Measurements from ENCODE around the gene TRAF4.
"Not testable (repeated sequence)": the region's sequence is repeated elsewhere in the genome, so short reads cannot be mapped to it uniquely, and the experiment has no call there.

The TRAF4 gene

GRCh38 chr17:28777178-28777577 is 33.4 kb downstream of the TRAF4 start:
- in situ Hi-C loops (cut with MboI; ENCODE audit: low pct_unique_long_range_greater_than_20kb, low sequenced_read_pairs, unreplicated experiment), result no loop called here
- no peak for DNase-seq (ENCODE audit: low spot score)
- TF ChIP-seq CTCF (IDR thresholded peaks at IDR 0.05; ENCODE audit: extremely low read depth, insufficient read depth, missing control alignments), result no peak

- DNase-seq (ENCODE audit: low spot score), result not testable (repeated sequence)
Measured at GRCh38 chr17:28779601-28780000, 35.8 kb downstream of the TRAF4 start.

GRCh38 chr17:28783161-28783560 is 39.4 kb downstream of the TRAF4 start:
- no peak for TF ChIP-seq CTCF (IDR thresholded peaks at IDR 0.05; ENCODE audit: extremely low read depth, insufficient read depth, missing control alignments)
- in situ Hi-C loops (cut with MboI; ENCODE audit: low pct_unique_long_range_greater_than_20kb, low sequenced_read_pairs, unreplicated experiment), result no loop called here

More at GRCh38 chr17:28779601-28780000, 35.8 kb downstream of the TRAF4 start:
- in situ Hi-C loops (cut with MboI; ENCODE audit: low pct_unique_long_range_greater_than_20kb, low sequenced_read_pairs, unreplicated experiment), result not testable (repeated sequence)

GRCh38 chr17:28788100-28788499 is 44.3 kb downstream of the TRAF4 start:
- no peak for DNase-seq (ENCODE audit: low spot score)
- in situ Hi-C loops (cut with MboI; ENCODE audit: low pct_unique_long_range_greater_than_20kb, low sequenced_read_pairs, unreplicated experiment), result no loop called here
- no peak for TF ChIP-seq CTCF (IDR thresholded peaks at IDR 0.05; ENCODE audit: extremely low read depth, insufficient read depth, missing control alignments)

More at GRCh38 chr17:28783161-28783560, 39.4 kb downstream of the TRAF4 start:
- no peak for DNase-seq (ENCODE audit: low spot score)

- no peak for DNase-seq (ENCODE audit: low spot score)
- in situ Hi-C loops (cut with MboI; ENCODE audit: low pct_unique_long_range_greater_than_20kb, low sequenced_read_pairs, unreplicated experiment), result no loop called here
- no peak for TF ChIP-seq CTCF (IDR thresholded peaks at IDR 0.05; ENCODE audit: extremely low read depth, insufficient read depth, missing control alignments)
Measured at GRCh38 chr17:28792877-28793661, 49.3 kb downstream of the TRAF4 start.

GRCh38 chr17:28794846-28795441 is 51.1 kb downstream of the TRAF4 start:
- DNase-seq (ENCODE audit: low spot score); in situ Hi-C loops (cut with MboI; ENCODE audit: low pct_unique_long_range_greater_than_20kb, low sequenced_read_pairs, unreplicated experiment): not testable (repeated sequence)

GRCh38 chr17:28796062-28796461 is 52.3 kb downstream of the TRAF4 start:
- no peak for TF ChIP-seq CTCF (IDR thresholded peaks at IDR 0.05; ENCODE audit: extremely low read depth, insufficient read depth, missing control alignments)
- in situ Hi-C loops (cut with MboI; ENCODE audit: low pct_unique_long_range_greater_than_20kb, low sequenced_read_pairs, unreplicated experiment), result no loop called here
- DNase-seq (ENCODE audit: low spot score), result no peak
